HG02678 (cell line): ENCODE results near the gene RPP14.
"Not testable (repeated sequence)": the region's sequence is repeated elsewhere in the genome, so short reads cannot be mapped to it uniquely, and the experiment has no call there.

Experiments used
- ATAC-seq: cut with Tn5 transposase; IDR thresholded peaks from one replicate; pipeline ENCODE4 v1.9.1; 2021; ENCODE audit warnings: mild to moderate bottlenecking, moderate library complexity; ENCODE audit not compliant: unreplicated experiment

RPP14 gene

DNA sequence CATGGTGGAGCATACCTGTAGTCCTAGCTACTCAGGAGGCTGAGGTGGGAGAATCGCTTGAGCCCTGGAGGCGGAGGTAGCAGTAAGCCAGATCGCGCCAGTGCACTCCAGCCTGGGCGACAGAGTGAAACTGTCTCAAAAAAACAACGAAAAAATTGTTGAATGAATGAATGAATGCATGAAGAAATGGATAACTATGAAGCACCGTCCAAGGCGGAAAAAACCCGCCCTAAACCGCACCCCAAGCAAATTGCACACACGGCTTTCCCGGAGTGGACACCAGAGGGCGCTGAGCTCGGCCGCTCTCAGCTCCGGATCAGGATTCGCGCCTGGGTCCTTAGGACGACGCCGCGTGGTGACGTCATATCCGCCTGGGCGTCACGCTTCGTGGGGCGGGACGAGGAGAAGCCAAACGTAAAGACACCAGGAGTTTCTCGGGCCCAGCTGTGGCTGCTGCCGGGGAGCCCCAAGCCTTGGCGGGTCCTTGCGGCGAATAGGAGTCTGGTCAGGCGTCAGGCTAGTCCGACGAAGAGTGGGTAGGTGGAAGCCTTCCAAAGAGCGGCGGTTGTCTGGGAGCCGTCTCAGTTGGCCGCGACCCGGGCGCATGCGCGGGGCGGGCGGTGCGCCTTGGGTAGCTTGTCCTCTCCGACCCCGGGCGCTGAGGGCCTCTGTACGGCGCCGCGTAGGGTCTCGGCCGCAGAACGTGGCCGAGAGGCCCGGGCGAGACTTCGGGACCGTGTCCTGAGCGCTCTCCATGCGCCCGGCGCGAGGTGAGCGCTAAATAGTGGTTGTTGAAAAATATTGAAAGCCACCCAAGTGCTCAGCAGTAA, at the start of gene RPP14, which contains the start of gene HTD2:
RPP14 (plus strand) TSS at position 364 of the 830 bp plus-strand sequence. CDS start 4,085 bp downstream, outside the sequence.
HTD2 (plus strand) TSS at position 639 of the 830 bp plus-strand sequence. CDS start 11,094 bp downstream, outside the sequence.
- ATAC-seq = peak; percentile 91

DNA sequence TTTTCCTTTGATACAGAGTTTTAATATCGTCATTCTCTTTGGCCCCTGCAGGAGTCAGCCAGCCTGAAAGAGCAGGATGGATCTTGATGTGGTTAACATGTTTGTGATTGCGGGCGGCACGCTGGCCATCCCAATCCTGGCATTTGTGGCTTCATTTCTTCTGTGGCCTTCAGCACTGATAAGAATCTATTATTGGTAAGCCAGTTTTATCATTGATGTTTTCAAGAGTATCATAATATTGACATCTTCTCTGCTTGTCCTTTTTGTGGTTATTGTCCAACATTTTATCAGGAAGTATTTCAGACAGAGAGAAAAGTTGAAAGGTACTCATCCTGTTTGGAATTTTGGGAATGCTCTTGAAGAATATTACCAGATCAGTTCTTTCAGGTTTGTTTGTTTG, 49.5 kb upstream of the RPP14 start:
- ATAC-seq = no peak

DNA sequence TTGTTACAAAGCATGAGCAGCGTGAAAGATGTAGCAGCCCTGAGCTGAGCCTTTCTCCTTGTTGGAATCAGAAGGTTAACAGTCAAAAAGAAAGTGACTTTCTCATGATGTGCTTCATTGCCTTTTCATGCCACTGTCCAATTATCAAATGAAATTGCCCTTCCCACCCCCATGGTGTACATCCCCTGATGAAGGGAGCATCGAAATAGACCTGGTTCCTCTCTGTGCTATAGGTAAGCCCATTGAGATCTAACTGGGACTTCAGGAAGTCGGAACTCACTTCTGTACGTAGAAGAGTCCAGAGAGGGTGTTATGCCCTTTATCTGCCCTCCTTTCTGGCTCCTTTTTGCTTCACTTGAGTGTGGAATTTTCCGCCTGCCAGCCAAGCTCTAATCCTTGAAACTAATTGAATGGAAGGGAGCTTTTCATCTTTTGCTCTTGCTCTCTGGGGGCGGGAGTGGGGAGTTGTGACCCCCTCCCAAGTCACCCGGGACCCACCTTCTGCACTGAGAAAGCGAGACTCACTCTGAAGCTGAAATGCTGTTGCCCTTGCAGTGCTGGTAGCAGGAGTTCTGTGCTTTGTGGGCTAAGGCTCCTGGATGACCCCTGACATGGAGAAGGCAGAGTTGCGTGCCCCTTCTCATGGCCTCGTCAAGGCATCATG, 47.5 kb upstream of the RPP14 start:
- ATAC-seq = no peak

DNA sequence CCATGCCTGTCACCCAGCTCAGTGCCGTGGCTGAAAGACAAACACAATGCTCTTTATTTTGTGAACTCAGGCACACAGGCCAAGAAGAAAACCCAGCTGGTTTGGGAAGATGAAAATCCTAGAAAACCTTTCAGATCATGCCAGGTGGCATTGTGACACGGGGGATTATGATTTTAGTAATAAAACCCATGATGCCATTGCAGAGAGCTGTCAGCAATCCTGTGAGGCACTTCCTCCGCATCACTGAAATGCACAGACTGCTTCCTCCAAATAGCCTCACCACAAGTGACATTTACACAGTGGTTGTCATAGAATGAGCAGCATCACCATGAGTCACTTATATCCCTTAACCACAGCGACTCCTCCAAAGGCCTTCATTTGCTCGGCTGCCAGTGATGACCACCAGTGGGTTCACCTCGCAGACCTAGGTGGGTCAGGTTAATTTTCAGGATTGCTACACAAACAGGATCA, 45.7 kb upstream of the RPP14 start:
- no peak for ATAC-seq

DNA sequence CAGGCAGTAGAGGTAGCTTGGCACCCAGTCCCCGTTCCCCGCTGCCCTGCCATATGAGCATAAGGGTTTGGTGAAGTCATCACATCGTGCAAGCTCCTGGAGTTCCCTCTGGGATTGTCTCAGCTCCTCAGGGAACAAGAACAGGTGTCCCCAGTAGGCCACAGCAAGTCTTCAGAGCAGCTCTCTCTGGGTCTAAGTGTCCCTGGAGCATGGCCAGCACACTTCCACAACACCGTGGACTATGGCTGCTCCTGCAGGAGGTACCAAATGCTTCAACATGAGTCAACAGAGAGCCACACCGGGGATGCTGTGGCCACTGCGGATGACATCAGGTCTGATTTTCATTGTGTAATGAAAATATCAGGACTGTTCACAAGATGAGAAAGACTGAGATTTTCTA, 45.3 kb upstream of the RPP14 start:
- ATAC-seq = no peak

DNA sequence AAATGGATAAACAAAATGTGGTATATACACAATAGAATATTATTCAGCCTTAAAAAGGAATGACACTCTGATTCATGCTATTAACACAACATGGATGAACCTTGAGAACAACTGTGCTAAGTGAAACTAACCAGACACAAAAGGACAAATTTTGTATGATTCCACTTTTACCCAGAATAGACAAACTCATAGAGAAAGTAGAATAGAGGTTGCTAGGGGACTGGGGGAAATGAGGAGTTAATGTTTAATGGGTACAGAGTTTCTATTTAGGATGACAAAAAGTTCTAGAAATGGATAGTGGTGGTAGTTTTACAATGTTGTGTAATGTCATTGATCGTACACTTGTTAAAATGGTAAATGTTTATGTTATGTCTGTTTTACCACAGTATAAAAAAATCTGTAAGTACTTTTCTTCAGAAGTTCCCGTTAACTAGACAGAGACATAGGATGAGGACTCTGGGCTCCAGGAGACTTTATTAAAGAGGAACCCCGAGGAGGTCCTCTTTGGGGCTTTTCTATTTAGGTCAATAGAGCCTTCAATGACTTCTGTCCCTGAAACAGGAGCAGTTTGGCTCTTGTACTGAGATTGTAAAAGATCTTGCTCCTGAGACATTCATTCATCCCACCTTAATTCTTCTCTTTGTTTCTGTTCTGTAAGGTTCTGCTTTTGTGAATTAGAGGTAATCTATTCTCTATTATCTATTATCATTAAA, 43.9 kb upstream of the RPP14 start:
- peak; percentile 81 for ATAC-seq

DNA sequence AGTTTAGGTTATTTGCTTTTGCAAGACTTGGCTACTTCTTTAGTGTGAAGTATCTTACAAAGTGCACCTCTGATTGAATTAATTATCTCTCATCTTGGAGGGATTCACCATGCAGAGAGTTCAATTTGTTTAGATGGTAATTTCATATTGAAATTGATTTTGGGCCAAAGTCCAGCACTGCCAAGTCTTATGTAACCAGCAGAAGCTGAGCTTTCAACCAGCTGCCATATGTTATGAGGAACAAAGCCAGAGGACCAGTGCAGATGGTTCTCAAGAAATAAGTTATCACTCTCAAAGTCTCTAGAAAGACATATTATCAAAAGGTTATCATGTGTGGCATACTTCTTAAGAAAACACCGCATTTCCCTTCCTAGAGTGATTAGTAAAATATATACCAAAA, 39.5 kb upstream of the RPP14 start:
- no peak for ATAC-seq

DNA sequence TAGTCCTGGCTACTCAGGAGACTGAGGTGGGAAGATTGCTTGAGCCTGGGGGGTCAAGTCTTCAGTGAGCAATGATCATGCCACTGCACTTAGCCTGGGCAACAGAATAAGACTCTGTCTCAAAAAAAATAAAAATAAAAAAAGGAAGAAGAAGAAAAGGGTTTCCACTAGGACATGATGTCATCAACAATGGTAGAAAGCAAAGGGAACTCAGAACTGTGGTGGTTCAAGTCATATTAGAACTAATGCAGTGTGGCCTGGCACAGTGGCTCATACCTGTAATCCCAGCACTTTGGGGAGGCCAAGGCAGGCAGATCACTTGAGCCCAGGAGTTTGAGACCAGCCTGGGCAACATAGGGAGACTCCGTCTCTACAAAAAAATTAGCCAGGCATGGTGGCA, 38.5 kb upstream of the RPP14 start:
- ATAC-seq = not testable (repeated sequence)

DNA sequence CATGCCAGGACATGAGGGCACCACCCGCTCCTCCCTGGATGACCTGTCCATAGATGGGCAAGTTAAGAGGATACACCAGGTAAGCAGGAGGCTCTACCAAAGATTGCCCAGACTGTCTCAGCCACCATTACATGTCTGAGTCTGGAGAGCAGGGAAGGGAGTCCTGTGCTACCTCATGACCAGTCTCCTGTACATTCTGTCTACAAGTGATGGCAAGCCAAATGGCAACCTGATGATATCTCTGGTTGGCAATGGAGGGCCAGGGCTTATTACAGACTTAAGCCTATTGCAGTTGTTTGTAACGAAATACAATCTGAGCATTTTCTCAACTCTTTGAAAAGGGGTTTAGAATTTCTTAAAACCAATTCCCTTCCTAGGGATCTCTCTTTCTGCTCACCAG, 36.7 kb upstream of the RPP14 start:
- ATAC-seq = no peak

DNA sequence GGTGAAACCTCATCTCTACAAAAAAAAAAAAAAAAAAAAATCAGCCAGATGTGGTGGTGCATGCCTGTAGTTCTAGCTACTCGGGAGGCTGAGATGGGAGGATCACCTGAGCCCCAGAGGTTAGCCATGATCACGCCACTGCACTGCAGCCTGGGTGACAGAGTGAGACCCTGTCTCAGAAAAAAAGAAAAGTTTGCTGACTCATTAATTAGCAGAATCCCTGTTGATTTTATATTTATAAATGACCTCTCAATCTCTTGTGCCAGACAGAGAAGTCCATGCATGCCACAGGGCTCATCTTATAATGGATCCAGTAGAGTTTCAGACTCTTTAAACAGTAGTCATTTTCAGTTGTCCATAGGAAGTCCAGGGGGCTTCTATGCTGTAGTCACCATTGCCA, 35.6 kb upstream of the RPP14 start:
- ATAC-seq = no peak

DNA sequence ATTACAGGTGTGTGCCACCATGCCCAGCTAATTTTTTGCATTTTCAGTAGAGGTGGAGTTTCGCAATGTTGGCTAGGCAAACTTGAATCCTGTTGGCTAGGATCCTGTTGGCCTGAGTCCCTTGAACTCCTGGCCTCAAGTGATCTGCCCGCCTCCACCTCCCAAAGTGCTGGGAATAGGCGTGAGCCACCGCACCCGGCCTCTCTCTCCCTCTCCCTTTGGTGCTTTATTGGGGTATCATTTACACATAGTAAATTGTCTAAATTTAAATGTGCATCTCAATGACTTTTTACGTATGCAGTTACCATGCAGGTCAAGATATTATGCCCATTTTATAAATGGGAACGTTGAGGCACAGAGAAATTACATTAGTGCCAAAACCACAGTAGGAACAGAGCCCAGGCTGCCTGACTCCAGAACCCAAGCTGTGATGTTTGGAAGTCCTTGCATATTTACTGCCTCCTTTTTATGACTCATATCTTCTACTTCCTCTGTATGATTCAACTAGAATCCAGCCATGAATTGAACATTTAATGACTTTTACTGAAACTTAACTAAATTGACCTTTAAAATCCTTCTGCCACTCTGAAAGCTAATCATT, 34.0 kb upstream of the RPP14 start:
- ATAC-seq = no peak

DNA sequence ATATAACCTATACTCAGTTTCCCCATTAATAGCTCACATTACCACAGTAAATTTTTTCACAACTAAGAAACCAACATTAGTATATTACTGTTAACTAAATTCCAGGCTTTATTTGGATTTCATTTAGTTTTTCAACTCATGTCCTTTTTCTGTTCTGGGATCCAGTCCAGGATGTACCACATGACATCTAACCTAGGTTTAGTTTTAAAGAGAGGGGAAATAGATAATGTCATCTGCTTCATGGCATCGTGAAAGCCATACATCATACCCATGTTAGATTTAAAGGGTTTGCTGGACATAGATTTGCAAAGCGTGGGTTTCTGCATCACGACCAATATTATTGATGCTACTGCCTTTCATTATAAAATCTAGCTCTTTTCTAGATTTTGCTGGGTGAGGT, 33.2 kb upstream of the RPP14 start:
- ATAC-seq = no peak

DNA sequence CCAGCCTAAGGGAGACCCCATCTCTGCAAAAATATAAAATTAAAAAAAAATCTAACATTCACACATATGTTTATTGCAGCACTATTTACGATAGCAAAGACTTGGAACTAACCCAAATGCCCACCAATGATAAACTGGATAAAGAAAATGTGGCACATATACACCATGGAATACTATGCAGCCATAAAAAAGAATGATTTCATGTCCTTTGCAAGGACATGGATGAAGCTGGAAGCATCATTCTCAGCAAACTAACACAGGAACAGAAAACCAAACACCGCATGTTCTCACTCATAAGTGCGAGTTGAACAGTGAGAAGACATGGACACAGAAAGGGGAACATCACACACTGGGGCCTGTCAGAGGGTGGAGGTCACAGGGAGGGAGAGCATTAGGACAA, 32.7 kb upstream of the RPP14 start:
- not testable (repeated sequence) for ATAC-seq

DNA sequence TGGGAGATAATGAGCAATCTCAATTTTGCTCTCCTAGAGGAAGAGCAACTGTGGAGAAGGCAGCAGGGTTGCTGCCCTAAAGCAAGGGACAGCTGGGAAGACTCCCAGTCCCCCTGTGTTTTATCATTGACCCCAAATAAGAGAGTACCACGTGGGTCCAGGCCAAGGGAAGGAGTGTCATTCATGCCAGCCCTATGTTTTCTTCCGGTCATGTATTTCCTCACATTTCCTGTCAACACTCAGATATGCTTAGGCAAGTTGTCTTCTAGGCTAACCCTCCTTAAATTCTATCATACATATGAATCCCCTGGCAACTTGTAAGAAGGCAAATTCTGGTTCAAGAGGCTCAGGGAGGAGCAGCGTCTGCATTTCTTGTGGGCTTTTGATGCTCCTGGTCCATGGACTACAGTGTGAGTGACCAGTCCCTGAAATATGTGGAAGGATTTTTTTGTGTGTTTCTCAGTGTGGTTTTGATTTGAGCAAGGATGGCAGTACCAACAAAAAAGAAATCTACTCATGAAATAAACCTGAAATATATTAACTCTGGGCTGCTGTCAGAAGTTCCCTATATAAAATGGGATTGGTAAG, 31.9 kb upstream of the RPP14 start:
- no peak for ATAC-seq

DNA sequence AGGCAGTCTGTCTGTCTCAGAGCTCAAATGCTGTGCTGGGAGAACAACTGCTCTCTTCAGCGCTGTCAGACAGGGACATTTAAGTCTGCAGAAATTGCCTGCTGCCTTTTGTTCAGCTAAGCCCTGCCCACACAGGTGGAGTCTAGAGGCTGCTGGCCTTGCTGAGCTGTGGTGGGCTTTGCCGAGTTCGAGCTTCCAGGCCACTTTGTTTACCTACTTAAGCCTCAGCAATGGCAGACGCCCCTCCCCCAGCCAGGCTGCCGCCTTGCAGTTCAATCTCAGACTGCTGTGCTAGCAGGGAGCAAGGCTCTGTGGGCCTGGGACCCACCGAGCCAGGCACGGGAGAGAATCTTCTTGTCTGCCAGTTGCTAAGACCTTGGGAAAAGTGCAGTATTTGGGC, 25.0 kb upstream of the RPP14 start:
- ATAC-seq = no peak

DNA sequence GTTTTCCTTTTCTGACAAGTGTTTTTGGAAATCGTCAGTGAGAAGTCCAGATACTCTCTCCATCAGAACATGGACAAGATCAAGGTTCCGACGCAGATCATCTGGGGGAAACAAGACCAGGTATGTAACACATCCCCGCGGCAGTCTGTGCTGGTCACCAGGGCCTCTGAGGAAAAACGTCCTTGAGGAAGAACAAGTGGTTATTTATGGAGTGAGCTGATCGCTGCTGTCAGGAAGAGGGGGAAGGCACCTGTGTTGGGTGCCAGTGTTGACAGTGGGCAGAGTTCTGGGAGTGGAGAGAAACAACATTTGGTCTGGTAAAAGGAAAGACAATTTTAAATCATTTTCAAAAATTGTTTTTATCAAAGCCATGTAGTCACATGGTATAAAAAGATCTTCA, 20.7 kb upstream of the RPP14 start:
- ATAC-seq = no peak

DNA sequence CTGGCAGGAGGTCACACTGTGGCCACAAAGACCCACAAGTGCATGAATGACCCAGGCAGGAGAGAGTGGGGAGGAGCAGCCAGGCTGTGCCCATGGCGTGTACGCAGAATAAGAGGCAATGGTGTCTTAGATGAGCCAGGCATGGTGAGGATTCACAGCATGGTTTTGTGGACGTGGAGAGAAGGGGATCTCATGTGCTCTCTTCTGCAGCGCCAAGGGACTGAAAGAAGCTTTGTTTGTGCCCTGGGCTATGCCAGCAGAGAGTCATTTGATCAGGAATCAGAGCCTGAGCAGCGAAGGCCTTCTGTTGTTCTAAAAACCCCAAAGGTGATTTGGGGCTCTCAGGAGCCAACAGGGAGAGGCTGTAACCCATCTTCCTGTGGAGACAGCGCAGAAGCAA, 18.7 kb upstream of the RPP14 start:
- no peak for ATAC-seq

DNA sequence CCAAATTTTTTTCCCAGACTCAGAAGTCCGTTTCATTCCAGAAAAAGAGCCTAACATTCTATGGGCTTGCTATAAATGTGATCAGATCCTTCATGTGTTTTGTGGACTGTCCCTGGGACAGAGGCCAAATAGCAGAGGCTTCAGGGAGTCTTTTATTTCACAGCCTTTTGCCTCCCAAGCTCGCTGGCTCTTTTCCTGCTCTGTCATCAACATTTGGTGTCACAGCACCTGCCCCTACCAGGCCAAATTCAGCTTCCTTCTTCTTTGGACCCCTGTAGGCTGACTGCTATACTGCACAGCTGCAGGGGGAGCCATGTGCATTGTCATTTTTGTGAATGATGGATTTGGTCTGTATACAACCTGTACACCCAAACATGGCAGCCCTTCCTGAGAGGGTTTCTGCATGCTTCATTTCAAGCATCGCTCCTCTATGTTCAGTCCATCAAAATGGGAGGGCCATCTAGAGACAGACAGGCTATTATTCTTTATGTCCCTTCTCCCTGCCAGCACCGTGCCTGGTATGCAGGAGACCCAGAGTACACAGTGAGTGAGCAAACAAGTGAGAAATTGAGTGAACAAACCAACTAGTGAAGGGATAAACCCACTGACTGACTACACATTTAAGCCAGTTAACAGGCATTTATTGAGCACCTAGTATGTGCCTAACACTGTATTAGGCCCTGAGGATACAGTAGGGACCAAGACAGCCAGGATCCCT, 17.9 kb upstream of the RPP14 start:
- ATAC-seq = no peak

DNA sequence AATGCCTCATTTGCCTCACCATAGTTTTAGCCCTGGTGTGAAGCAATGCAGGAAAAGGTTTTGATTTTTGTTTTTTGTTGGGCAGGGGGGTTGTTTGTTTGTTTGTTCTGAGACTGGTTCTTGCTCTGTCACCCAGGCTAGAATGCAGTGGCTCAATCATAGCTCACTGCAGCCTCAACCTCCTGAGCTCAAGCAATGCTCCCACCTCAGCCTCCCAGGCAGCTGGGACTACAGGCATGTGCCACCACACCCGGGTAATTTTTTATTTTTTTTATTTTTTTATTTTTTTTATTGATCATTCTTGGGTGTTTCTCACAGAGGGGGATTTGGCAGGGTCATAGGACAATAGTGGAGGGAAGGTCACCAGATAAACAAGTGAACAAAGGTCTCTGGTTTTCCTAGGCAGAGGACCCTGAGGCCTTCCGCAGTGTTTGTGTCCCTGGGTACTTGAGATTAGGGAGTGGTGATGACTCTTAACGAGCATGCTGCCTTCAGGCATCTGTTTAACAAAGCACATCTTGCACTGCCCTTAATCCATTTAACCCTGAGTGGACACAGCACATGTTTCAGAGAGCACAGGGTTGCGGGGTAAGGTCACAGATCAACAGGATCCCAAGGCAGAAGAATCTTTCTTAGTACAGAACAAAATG, 17.0 kb upstream of the RPP14 start:
- not testable (repeated sequence) for ATAC-seq

DNA sequence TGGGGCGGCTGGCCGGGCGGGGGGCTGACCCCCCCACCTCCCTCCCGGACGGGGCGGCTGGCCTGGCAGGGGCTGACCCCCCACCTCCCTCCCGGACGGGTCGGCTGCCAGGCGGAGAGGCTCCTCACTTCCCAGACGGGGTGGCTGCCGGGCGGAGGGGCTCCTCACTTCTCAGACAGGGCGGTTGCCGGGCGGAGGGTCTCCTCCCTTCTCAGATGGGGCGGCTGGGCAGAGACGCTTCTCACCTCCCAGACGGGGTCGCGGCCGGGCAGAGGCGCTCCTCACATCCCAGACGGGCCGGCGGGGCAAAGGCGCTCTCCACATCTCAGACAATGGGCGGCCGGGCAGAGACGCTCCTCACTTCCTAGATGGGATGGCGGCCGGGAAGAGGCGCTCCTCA, 15.6 kb upstream of the RPP14 start:
- ATAC-seq = not testable (repeated sequence)
